Measurements from ENCODE around the gene GRAP.
"Not testable (repeated sequence)": the region's sequence is repeated elsewhere in the genome, so short reads cannot be mapped to it uniquely, and the experiment has no call there.

Gene GRAP

GRCh38 chr17:19022747-19023146, 24.0 kb downstream of the GRAP start:
- Histone ChIP-seq H3K9me2 (ENCODE audit: low read depth, low read length) (no peaks in the 10 kb centered on the region), H3K9me3 (ENCODE audit: low read length) (no peaks in the 10 kb centered on the region), H3F3A (ENCODE audit: insufficient read depth, low read length) (no peaks in the 10 kb centered on the region), H3K9ac (ENCODE audit: low read length) (no peak overlapping the region), H3K27ac (ENCODE audit: low read depth, low read length, poor library complexity, severe bottlenecking) (no peak overlapping the region), H3K27me3 (ENCODE audit: insufficient read depth, low read length) (no peaks in the 10 kb centered on the region), H4K20me1 (ENCODE audit: insufficient read depth, low read length) (no peaks in the 10 kb centered on the region), H3K79me2 (ENCODE audit: insufficient read depth, low read length) (no peaks in the 10 kb centered on the region), H2AFZ (ENCODE audit: low read length) (no peak overlapping the region), H3K4me2 (ENCODE audit: low read length) (no peak overlapping the region), H3K36me3 (ENCODE audit: insufficient read depth, low read length) (peaks cover 40% of the 10 kb centered on the region), H3K4me1 (ENCODE audit: insufficient read depth, low read length, severe bottlenecking) (peaks cover 8% of the 10 kb centered on the region), H3K4me3 (ENCODE audit: low read depth, low read length, poor library complexity, severe bottlenecking) (no peak overlapping the region)
- TF ChIP-seq EZH2 (IDR thresholded peaks at IDR 0.05; ENCODE audit: borderline replicate concordance, low read length) (no peak), CTCF (IDR thresholded peaks at IDR 0.05; ENCODE audit: low read length) (no peak)

- Histone ChIP-seq H3K9ac (ENCODE audit: low read length) (no peak overlapping the region), H3K36me3 (ENCODE audit: insufficient read depth, low read length) (peaks cover 40% of the 10 kb centered on the region), H3K79me2 (ENCODE audit: insufficient read depth, low read length) (no peaks in the 10 kb centered on the region), H3K27ac (ENCODE audit: low read depth, low read length, poor library complexity, severe bottlenecking) (no peak overlapping the region), H3K4me1 (ENCODE audit: insufficient read depth, low read length, severe bottlenecking) (peaks cover 8% of the 10 kb centered on the region), H2AFZ (ENCODE audit: low read length) (no peak overlapping the region), H3K27me3 (ENCODE audit: insufficient read depth, low read length) (no peaks in the 10 kb centered on the region), H3K9me2 (ENCODE audit: low read depth, low read length) (no peaks in the 10 kb centered on the region), H3K9me3 (ENCODE audit: low read length) (no peaks in the 10 kb centered on the region), H4K20me1 (ENCODE audit: insufficient read depth, low read length) (no peaks in the 10 kb centered on the region), H3K4me3 (ENCODE audit: low read depth, low read length, poor library complexity, severe bottlenecking) (no peak overlapping the region), H3K4me2 (ENCODE audit: low read length) (no peak overlapping the region), H3F3A (ENCODE audit: insufficient read depth, low read length) (no peaks in the 10 kb centered on the region)
- TF ChIP-seq CTCF (IDR thresholded peaks at IDR 0.05; ENCODE audit: low read length) (no peak), EZH2 (IDR thresholded peaks at IDR 0.05; ENCODE audit: borderline replicate concordance, low read length) (no peak)
Measured at GRCh38 chr17:19022128-19022527, 24.6 kb downstream of the GRAP start.

- H2AFZ ChIP-seq (ENCODE audit: low read length), result no peak overlapping the region
- no peaks in the 10 kb centered on the region for H3F3A ChIP-seq (ENCODE audit: insufficient read depth, low read length)
- H3K9ac ChIP-seq (ENCODE audit: low read length), result no peak overlapping the region
- TF ChIP-seq EZH2 (IDR thresholded peaks at IDR 0.05; ENCODE audit: borderline replicate concordance, low read length) (no peak), CTCF (IDR thresholded peaks at IDR 0.05; ENCODE audit: low read length) (no peak)
- H3K27me3 ChIP-seq (ENCODE audit: insufficient read depth, low read length), result no peaks in the 10 kb centered on the region
- H3K9me3 ChIP-seq (ENCODE audit: low read length), result no peaks in the 10 kb centered on the region
- H3K4me1 ChIP-seq (ENCODE audit: insufficient read depth, low read length, severe bottlenecking), result peaks cover 8% of the 10 kb centered on the region
- peaks cover 40% of the 10 kb centered on the region for H3K36me3 ChIP-seq (ENCODE audit: insufficient read depth, low read length)
- H3K4me2 ChIP-seq (ENCODE audit: low read length), result no peak overlapping the region
- H3K79me2 ChIP-seq (ENCODE audit: insufficient read depth, low read length), result no peaks in the 10 kb centered on the region
- no peak overlapping the region for H3K27ac ChIP-seq (ENCODE audit: low read depth, low read length, poor library complexity, severe bottlenecking)
- H3K9me2 ChIP-seq (ENCODE audit: low read depth, low read length), result no peaks in the 10 kb centered on the region
- H3K4me3 ChIP-seq (ENCODE audit: low read depth, low read length, poor library complexity, severe bottlenecking), result no peak overlapping the region
- H4K20me1 ChIP-seq (ENCODE audit: insufficient read depth, low read length), result no peaks in the 10 kb centered on the region
Measured at GRCh38 chr17:19021622-19022083, 25.1 kb downstream of the GRAP start.

GRCh38 chr17:19021011-19021621, 25.6 kb downstream of the GRAP start:
- not testable (repeated sequence) for H3K79me2 ChIP-seq (ENCODE audit: insufficient read depth, low read length); H3K27me3 ChIP-seq (ENCODE audit: insufficient read depth, low read length); H3K4me3 ChIP-seq (ENCODE audit: low read depth, low read length, poor library complexity, severe bottlenecking); H3F3A ChIP-seq (ENCODE audit: insufficient read depth, low read length); H2AFZ ChIP-seq (ENCODE audit: low read length); H4K20me1 ChIP-seq (ENCODE audit: insufficient read depth, low read length); H3K4me1 ChIP-seq (ENCODE audit: insufficient read depth, low read length, severe bottlenecking); H3K27ac ChIP-seq (ENCODE audit: low read depth, low read length, poor library complexity, severe bottlenecking); H3K9me3 ChIP-seq (ENCODE audit: low read length); H3K9ac ChIP-seq (ENCODE audit: low read length); H3K4me2 ChIP-seq (ENCODE audit: low read length); H3K9me2 ChIP-seq (ENCODE audit: low read depth, low read length)
- peaks cover 40% of the 10 kb centered on the region for H3K36me3 ChIP-seq (ENCODE audit: insufficient read depth, low read length)

Measured in OCI-LY1 (cell line).